Upper lobe of right lung (tissue), 1 donor: Measurements from ENCODE around the gene FXYD6. TPM values are rescaled to one million over a fixed set of nuclear protein-coding genes. Genes with fewer than 3 reads are reported as not detected.

ENCODE experiments used
- ATAC-seq: fragments of 200-7000 bp; cut with Tn5 transposase; one replicate; pipeline ENCODE4 v1.9.1; 2020; ENCODE audit warnings: mild to moderate bottlenecking, moderate library complexity
- DNase-seq: peaks from one replicate; pipeline ENCODE4 v3.0.0-alpha.2; 2020
- H3K27ac ChIP-seq: fragments of 200-600 bp; one replicate; pipeline ENCODE4 v1.8.0; 2022
- H3K27me3 ChIP-seq: fragments of 200-600 bp; one replicate; pipeline ENCODE4 v1.8.0; 2022; ENCODE audit warnings: mild to moderate bottlenecking
- H3K36me3 ChIP-seq: fragments of 200-600 bp; one replicate; pipeline ENCODE4 v1.8.0; 2022
- H3K4me1 ChIP-seq: fragments of 200-600 bp; one replicate; pipeline ENCODE4 v1.8.0; 2022
- H3K4me3 ChIP-seq: fragments of 200-600 bp; one replicate; pipeline ENCODE4 v1.8.0; 2022; ENCODE audit warnings: mild to moderate bottlenecking
- H3K9me3 ChIP-seq: fragments of 200-600 bp; one replicate; pipeline ENCODE4 v1.8.0; 2022
- intact Hi-C: fragments of 100-400 bp; cut with DNase I; formaldehyde crosslinking; loops from one replicate; pipeline ENCODE4 v1.11.0; 2022
- total RNA-seq: library from RNA; stranded (reverse); fragmentation: NEBNext Ultra II Directional; extraction: Animal tissue kit (Norgen Biotek cat#: 25700); gene quantifications from one replicate; pipeline ENCODE4 v1.2.1, GENCODE V29; 2021
- TF ChIP-seq, protein P1 (sequence below): fragments of 200-600 bp; IDR thresholded peaks from one replicate; pipeline ENCODE4 v1.8.0; 2022; ENCODE audit warnings: antibody characterized with exemption
- donor health status: DM: no; HTN: yes; CAD: no; lungs with severe emphysema.

Gene FXYD6
- total RNA-seq, 1 donor from 2014 or later, result 59.0 TPM

DNA sequence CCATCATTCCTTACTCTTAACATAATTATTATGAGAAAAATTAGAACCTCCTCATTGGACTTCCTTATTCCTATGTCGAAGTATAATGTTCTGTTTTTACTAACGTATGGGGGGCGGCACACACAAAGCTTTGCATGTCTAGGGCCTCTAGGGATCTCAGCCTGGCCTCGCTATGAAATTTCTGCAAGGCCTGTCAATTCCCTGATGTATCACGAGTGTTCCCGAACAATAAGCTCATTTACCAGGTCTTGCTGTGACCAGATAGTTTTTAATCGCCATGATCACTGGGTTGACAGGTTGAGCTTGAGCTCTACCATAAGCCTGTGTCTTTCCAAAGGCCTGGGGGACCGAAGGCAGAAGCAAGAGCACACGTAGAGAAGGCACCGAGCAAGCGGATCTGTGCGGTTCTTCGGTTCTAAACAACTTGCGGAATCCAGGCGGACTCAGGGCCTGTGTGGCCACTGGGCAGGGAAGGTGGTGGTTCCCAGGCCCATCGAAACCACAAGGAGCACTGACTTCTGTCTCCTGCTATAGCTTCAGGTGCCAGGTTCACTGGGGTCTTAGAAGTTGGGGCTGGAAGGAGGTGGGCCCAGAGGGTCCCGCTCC lies 41.5 kb downstream of the FXYD6 start:
- ATAC-seq, result no peak
- DNase-seq, result no peak

DNA sequence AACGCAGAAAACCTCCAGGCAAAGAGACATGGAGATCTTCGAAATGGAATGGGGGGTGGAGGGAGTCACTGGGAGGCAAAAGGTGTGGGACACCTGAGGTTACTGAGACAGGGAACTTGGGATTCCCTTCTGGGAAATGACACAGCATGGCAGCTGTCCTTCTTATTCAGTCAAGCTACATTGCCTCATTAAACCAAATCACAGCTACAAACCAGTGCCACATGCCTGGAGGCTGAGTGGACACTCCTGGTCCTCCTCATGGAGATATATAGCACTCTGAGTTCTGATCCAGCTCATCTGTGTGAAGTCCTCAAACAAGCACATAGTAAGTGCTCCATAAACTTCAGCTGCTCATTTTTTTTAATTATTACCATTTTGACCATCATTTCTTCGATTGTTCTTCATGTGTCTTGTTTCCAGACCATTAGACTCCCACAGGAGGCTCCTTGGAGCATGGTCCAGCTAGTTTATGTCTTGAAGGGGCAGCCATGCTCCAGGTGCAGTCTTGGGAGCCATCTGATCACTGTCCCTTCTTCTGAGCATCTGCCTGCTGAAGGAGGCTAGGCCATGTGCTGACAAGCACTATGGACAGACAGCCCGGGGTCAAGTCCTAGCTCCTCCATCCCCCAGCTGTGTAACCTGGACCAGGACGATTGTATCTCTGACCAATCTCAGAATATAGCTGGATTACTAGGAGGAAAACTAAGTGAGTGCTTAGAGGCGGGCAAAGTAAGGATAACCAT lies 42.2 kb downstream of the FXYD6 start:
- ATAC-seq, result no peak
- no peaks in the 10 kb centered on the region for H3K9me3 ChIP-seq
- H3K4me3 ChIP-seq, result no peak overlapping the region
- peaks cover 6% of the 10 kb centered on the region for H3K4me1 ChIP-seq
- intact Hi-C loops, result no loop called here
- TF ChIP-seq, protein P1, sequence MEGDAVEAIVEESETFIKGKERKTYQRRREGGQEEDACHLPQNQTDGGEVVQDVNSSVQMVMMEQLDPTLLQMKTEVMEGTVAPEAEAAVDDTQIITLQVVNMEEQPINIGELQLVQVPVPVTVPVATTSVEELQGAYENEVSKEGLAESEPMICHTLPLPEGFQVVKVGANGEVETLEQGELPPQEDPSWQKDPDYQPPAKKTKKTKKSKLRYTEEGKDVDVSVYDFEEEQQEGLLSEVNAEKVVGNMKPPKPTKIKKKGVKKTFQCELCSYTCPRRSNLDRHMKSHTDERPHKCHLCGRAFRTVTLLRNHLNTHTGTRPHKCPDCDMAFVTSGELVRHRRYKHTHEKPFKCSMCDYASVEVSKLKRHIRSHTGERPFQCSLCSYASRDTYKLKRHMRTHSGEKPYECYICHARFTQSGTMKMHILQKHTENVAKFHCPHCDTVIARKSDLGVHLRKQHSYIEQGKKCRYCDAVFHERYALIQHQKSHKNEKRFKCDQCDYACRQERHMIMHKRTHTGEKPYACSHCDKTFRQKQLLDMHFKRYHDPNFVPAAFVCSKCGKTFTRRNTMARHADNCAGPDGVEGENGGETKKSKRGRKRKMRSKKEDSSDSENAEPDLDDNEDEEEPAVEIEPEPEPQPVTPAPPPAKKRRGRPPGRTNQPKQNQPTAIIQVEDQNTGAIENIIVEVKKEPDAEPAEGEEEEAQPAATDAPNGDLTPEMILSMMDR, result no peak
- no peak overlapping the region for H3K27ac ChIP-seq
- DNase-seq, result no peak
- no peaks in the 10 kb centered on the region for H3K36me3 ChIP-seq
- no peaks in the 10 kb centered on the region for H3K27me3 ChIP-seq

More for the DNA sequence above, 41.5 kb downstream of the FXYD6 start:
- TF ChIP-seq, protein P1, result no peak
- H3K27ac ChIP-seq, result no peak overlapping the region
- no peaks in the 10 kb centered on the region for H3K27me3 ChIP-seq
- peaks cover 4% of the 10 kb centered on the region for H3K4me1 ChIP-seq
- no peaks in the 10 kb centered on the region for H3K36me3 ChIP-seq
- intact Hi-C loops, result no loop called here
- no peaks in the 10 kb centered on the region for H3K9me3 ChIP-seq
- H3K4me3 ChIP-seq, result no peak overlapping the region

DNA sequence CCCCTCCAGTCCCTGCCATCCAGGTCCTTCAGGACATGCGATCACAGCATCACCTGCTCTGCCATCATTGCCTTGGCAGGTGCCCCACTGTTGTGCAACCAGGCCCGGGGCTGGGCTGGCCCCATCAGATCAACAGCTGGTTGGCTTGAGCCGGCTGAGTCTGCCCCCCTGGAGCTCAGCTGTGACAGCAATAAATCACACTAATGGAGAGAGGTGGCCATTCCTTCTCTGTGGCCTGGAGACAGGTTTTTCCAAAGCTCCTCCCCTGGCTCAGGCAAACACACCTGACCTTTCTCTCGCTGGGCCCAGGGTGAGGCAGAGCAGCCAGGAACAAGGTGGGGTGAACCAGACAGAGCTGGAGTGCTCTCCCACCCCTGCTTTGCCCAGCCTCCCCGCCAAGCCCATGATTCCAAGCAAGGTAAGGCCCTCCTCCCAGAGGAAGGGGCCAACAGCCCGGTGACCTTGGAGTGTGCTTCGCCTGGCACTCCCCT lies 43.0 kb downstream of the FXYD6 start:
- no peak overlapping the region for H3K4me3 ChIP-seq
- intact Hi-C loops, result no loop called here
- no peaks in the 10 kb centered on the region for H3K27me3 ChIP-seq
- ATAC-seq, result peak; percentile 68
- H3K36me3 ChIP-seq, result no peaks in the 10 kb centered on the region
- H3K9me3 ChIP-seq, result no peaks in the 10 kb centered on the region
- DNase-seq, result peak; percentile 88
- no peak overlapping the region for H3K27ac ChIP-seq
- H3K4me1 ChIP-seq, result peaks cover 14% of the 10 kb centered on the region
- TF ChIP-seq, protein P1, result no peak

DNA sequence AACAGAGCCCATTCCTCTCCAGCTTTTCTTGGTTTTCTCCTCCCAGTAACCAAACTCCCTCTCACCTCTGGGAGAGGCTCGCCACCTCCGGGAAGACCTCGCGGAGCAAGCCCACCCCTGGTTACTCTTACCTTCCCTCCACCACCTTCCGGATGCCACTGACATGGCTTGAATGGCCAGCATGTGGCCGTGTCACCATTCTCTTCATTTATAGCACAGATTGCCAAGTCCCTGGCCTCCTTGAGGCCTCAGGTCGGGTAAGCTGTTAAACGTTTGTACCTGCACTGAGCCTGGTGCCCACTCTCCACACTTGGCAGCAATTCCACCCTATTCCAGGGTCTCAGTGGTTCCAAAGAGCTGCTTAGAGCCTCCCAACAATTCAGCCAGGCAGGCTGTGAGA lies 43.9 kb downstream of the FXYD6 start:
- Histone ChIP-seq H3K36me3 (no peaks in the 10 kb centered on the region), H3K4me1 (peaks cover 19% of the 10 kb centered on the region), H3K27me3 (no peaks in the 10 kb centered on the region), H3K9me3 (no peaks in the 10 kb centered on the region), H3K27ac (no peak overlapping the region), H3K4me3 (no peak overlapping the region)
- no peak for ATAC-seq
- DNase-seq, result no peak
- intact Hi-C loops, result no loop called here
- TF ChIP-seq, protein P1, result no peak

DNA sequence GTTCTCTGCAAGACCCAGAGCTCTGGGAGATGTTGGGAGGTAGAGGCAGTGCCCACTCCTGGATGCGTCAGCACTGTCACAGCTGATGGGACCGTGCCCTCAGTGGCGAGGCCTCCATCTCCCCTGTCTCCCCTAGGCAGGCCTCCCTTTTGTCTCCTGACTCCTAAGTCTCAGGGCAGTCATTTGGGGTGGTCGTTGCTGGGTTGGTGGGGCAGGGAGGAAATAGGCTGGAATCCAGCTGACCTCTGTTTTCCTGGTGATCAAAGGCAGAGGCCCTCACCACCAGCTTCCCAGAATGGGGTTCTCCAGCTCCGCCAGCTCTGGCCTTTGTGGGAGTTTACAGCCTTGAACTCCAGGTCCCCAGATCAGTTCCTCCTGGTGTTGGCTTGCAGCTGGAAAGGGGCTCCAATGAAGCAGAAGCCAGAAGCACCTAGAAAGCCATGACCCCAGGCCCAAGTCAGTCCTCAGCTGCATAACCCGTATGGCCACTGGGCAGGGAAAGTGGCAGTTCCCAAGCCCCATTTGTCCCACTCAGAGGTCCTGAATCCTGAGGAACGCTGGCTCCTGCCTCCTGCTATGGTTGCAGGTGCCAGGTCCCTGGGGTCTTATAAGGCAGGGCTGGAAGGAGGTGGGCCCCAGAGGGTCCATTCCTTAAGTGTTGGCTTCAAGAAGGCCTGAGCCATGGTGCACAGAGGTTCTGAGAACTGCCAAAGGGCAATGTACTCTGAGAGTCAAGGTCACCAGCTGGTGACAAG lies 44.6 kb downstream of the FXYD6 start:
- no peak for DNase-seq
- TF ChIP-seq, protein P1, result no peak
- no peak overlapping the region for H3K27ac ChIP-seq

More for the DNA sequence above, 44.6 kb downstream of the FXYD6 start:
- Histone ChIP-seq H3K27me3 (no peaks in the 10 kb centered on the region), H3K4me3 (no peak overlapping the region), H3K9me3 (no peaks in the 10 kb centered on the region), H3K36me3 (no peaks in the 10 kb centered on the region), H3K4me1 (peaks cover 19% of the 10 kb centered on the region)
- intact Hi-C loops, result no loop called here
- ATAC-seq, result no peak
